Smooth muscle cell (in vitro differentiated cells): ENCODE measurements around the gene NELFCD. TPM values are rescaled to one million over a fixed set of nuclear protein-coding genes. Genes with fewer than 3 reads are reported as not detected.

Experiments
- DNase-seq: peaks from one replicate; lab custom pipeline; 2025; ENCODE audit not compliant: unreplicated experiment; lab: John Stamatoyannopoulos, UW
- H2AFZ ChIP-seq: fragments of 200-600 bp; sonication (generic); 2 replicates; pipeline ENCODE4 v1.6.0; 2016; ENCODE audit warnings: antibody characterized with exemption, low read depth, mild to moderate bottlenecking
- H3F3A ChIP-seq: fragments of 200-600 bp; sonication (generic); 2 replicates; pipeline ENCODE4 v1.6.0; 2017; ENCODE audit warnings: antibody characterized with exemption, low read depth
- H3K27ac ChIP-seq: fragments of 200-600 bp; sonication (generic); 2 replicates; pipeline ENCODE4 v1.5.1; 2016; ENCODE audit warnings: low read depth, mild to moderate bottlenecking
- H3K27me3 ChIP-seq: fragments of 200-600 bp; sonication (generic); 2 replicates; pipeline ENCODE4 v1.6.1; 2016; ENCODE audit warnings: low read depth, mild to moderate bottlenecking
- H3K36me3 ChIP-seq: fragments of 200-600 bp; sonication (generic); 2 replicates; pipeline ENCODE4 v1.5.1; 2016; ENCODE audit warnings: low read depth
- H3K4me1 ChIP-seq: fragments of 200-600 bp; sonication (generic); 2 replicates; pipeline ENCODE4 v1.5.1; 2016; ENCODE audit warnings: low read depth
- H3K4me2 ChIP-seq: fragments of 200-600 bp; sonication (generic); 2 replicates; pipeline ENCODE4 v1.6.0; 2016; ENCODE audit warnings: mild to moderate bottlenecking
- H3K4me3 ChIP-seq: fragments of 200-600 bp; sonication (generic); 2 replicates; pipeline ENCODE4 v1.5.1; 2016; ENCODE audit warnings: mild to moderate bottlenecking
- H3K79me2 ChIP-seq: fragments of 200-600 bp; sonication (generic); 2 replicates; pipeline ENCODE4 v1.6.0; 2016; ENCODE audit warnings: low read depth, mild to moderate bottlenecking
- H3K9ac ChIP-seq: fragments of 200-600 bp; sonication (generic); 2 replicates; pipeline ENCODE4 v1.6.0; 2016; ENCODE audit warnings: low read depth
- H3K9me3 ChIP-seq: fragments of 200-600 bp; sonication (generic); replicated peaks from 2 replicates; pipeline ENCODE4 v1.5.1; 2016; ENCODE audit warnings: low read depth
- H4K20me1 ChIP-seq: fragments of 200-600 bp; sonication (generic); 2 replicates; pipeline ENCODE4 v1.6.0; 2016; ENCODE audit warnings: low read depth
- CTCF ChIP-seq: fragments of 200-600 bp; sonication (generic); IDR thresholded peaks from 2 replicates; pipeline ENCODE4 v1.5.1; 2017; ENCODE audit warnings: borderline replicate concordance, mild to moderate bottlenecking, antibody characterized with exemption; ENCODE audit not compliant: insufficient read depth, poor library complexity, severe bottlenecking
- WGBS: methylation state at CpG from one replicate; pipeline ENCODE4 v1.1.7; 2016; ENCODE audit warnings: low lambda C conversion rate; 5-methylcytosine and 5-hydroxymethylcytosine counted together
- polyA plus RNA-seq: library from polyadenylated mRNA; unstranded; fragments of >200 nt; fragmentation: Nextera tagmentation; extraction: Ambion mirVana; gene quantifications from 2 replicates; pipeline ENCODE4 v1.2.1, GENCODE V29; 2016
- total RNA-seq: library from RNA; depleted of rRNA; stranded (reverse); fragments of >200 nt; gene quantifications from 2 replicates; pipeline ENCODE4 v1.2.3, GENCODE V29; 2014

The NELFCD gene
- total RNA-seq = 25.4 and 27.6 TPM in 2 replicates
- polyA plus RNA-seq = 40.3 and 44.9 TPM in 2 replicates

- DNase-seq = peak; percentile 70
- Histone ChIP-seq H3K4me3 (peak within 1 kb of the TSS; percentile 95), H3F3A (no peaks in the 10 kb centered on the region), H3K9me3 (no peaks in the 10 kb centered on the region), H2AFZ (peak within 1 kb of the TSS; percentile 88), H3K27ac (peak within 1 kb of the TSS; percentile 47), H3K4me2 (peak within 1 kb of the TSS; percentile 86), H3K36me3 (no peaks in the 10 kb centered on the region), H3K27me3 (no peaks in the 10 kb centered on the region), H3K9ac (peak within 1 kb of the TSS; percentile 70), H3K4me1 (no peaks in the 10 kb centered on the region), H3K79me2 (peaks cover 41% of the 10 kb centered on the region), H4K20me1 (peaks cover 13% of the 10 kb centered on the region)
- WGBS = 24% methylated on average over 44 of the region's 109 CpGs
- TF ChIP-seq CTCF = no peak
These were observed at the start of gene NELFCD for GRCh38 chr20:58980711-58981627. TSS of gene NELFCD (plus strand) at chr20:58981256. CDS start at chr20:58981310, 54 bp downstream.

GRCh38 chr20:58932170-58932569, 48.9 kb upstream of the NELFCD start:
- H3K36me3 ChIP-seq = no peaks in the 10 kb centered on the region
- no peak overlapping the region for H2AFZ ChIP-seq
- no peaks in the 10 kb centered on the region for H3F3A ChIP-seq
- DNase-seq = no peak
- H3K9me3 ChIP-seq = no peaks in the 10 kb centered on the region
- H3K27me3 ChIP-seq = no peaks in the 10 kb centered on the region
- H3K9ac ChIP-seq = no peak overlapping the region
- 84% methylated on average over 5 of the region's 5 CpGs for WGBS
- H4K20me1 ChIP-seq = no peaks in the 10 kb centered on the region
- H3K4me2 ChIP-seq = no peak overlapping the region
- H3K27ac ChIP-seq = no peak overlapping the region
- no peak overlapping the region for H3K4me3 ChIP-seq
- no peaks in the 10 kb centered on the region for H3K4me1 ChIP-seq
- H3K79me2 ChIP-seq = no peaks in the 10 kb centered on the region
- no peak for TF ChIP-seq CTCF

- H3K4me3 ChIP-seq = no peak overlapping the region
- no peak overlapping the region for H3K4me2 ChIP-seq
- H3K4me1 ChIP-seq = no peaks in the 10 kb centered on the region
- no peak overlapping the region for H3K27ac ChIP-seq
- H3K36me3 ChIP-seq = no peaks in the 10 kb centered on the region
- WGBS = 83% methylated on average over 2 of the region's 2 CpGs
- H3F3A ChIP-seq = no peaks in the 10 kb centered on the region
- no peaks in the 10 kb centered on the region for H3K79me2 ChIP-seq
- no peak overlapping the region for H3K9ac ChIP-seq
- H2AFZ ChIP-seq = no peak overlapping the region
- TF ChIP-seq CTCF = no peak
- no peaks in the 10 kb centered on the region for H3K9me3 ChIP-seq
- no peaks in the 10 kb centered on the region for H4K20me1 ChIP-seq
- peaks cover 13% of the 10 kb centered on the region for H3K27me3 ChIP-seq
- DNase-seq = no peak
These were observed 43.0 kb upstream of the NELFCD start for GRCh38 chr20:58938078-58938477.
